Fibroblast of lung (primary cell): ENCODE measurements around the gene OTUB2.

Source experiments
- CTCF ChIP-seq, 2 donors: IDR thresholded peaks in 1 of 2; conservative IDR thresholded peaks in 1 of 2; 1 replicate in 1 of 2; 2 replicates in 1 of 2; pipeline ENCODE4 v1.5.1; 2011 to 2012; ENCODE audit warnings: low read length in 2 of 2, control low read depth in 1 of 2, inconsistent platforms in 1 of 2, low read depth in 1 of 2, mild to moderate bottlenecking in 1 of 2
- EZH2 ChIP-seq: IDR thresholded peaks from 2 replicates; pipeline ENCODE4 v1.5.1; 2012; ENCODE audit warnings: low read length, control low read depth, mild to moderate bottlenecking; ENCODE audit errors: missing control alignments

DNA sequence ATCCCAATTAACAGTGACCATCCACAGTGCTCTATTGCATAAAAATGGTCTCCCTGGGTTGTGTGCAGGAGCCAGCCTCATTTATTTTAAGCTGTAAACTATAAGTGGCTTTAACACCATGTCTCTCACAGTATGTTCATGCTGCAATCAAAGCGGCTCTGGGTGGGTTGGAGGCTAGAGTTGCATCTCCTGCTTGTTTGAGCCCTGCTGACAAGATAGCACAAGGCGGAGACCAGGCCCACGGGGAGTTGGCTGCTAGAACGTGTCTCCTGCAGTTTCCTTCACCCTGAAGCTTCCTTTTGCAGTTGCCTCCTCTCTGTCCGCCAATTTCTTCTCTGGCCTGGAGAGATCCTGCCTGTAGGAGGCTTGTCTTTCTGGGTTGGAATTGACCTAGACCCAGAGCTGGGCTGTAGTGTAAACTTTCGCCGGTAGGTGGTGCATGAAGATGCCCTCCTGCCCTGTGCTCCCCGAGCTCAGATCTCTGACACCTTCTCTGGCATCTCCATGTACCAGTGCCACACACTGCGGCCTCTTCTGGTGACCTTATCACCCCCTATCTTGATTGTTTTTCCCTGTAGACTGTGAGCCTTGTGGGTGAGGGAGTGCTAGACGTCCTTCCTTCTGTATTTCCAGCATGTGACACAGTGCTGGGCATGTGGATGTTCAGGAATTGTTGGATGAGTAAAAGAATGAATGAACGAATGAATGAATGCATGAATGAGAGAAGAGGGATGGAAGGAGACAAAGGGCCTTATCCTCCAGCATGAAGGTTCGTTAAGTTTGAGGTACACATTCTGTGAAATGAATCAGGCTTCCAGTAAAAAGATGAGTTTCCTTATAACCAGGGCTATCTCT, 10.4 kb downstream of the OTUB2 start:
- peak; percentile 75 to 89 for TF ChIP-seq CTCF (conservative IDR thresholded peaks at IDR 0.05 in 1 of 2, IDR thresholded peaks at IDR 0.05 in 1 of 2; ENCODE audit: low read depth in 1 of 2, low read length in 2 of 2)
- TF ChIP-seq EZH2: no peak
